NAMALWA (cell line): ENCODE results near the gene RHBDD3.
"Not testable (repeated sequence)": the region's sequence is repeated elsewhere in the genome, so short reads cannot be mapped to it uniquely, and the experiment has no call there.

Source experiments
- DNase-seq: peaks from one replicate; pipeline ENCODE4 v3.0.0-alpha.2; 2015; ENCODE audit warnings: low spot score

The RHBDD3 gene

DNA sequence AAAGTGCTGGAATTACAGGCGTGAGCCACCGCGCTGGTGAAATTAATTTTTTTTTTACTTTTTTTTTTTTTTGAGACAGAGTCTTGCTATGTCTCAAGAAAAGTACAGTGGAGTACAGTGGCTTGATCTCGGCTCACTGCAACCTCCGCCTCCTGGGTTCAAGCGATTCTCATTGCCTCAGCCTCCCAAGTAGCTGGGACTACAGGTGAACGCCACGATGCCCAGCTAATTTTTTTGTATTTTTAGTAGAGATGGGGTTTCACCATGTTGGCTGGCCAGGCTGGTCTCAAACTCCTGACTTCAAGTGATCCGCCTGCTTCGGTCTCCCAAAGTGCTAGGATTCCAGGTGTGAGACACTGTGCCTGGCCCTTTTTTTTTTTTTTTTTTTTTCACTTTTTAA lies 19.9 kb downstream of the RHBDD3 start:
- not testable (repeated sequence) for DNase-seq

DNA sequence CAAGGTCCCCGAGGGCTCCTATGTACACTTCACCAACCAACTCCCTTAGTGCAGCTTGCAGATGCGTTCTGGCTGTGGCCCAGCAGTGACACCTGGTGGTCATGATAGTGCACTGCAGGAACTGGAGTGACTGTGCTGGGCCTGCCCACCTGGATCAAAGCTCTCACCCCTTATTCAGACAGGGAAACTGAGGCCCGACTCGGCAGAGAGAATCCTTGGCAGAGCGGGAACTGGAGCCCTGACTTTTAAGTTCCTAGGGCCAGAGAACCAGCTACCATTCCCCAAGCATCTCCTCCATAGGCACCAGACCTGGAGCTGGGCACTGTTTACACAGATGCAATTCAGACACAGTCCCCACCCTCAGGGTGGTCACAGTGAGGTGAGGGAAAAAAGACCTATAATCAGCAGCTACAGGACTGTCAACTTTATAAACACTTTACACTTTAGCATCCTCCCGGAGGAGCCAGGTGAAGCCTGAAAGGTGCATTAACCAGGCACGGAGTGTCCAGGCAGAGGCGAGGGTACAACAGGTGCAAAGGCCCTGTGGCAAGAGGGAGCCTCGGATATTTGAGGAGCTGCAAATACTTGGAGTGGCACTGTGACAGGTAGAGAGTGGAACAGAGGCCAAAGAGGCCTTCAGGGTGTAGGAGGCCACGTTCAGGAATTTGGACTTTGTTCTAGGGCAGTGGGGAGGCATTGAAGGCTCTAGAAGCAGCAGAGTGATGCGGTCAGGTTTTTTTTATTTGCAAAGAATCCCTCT lies 22.0 kb downstream of the RHBDD3 start:
- DNase-seq, result peak; percentile 78

DNA sequence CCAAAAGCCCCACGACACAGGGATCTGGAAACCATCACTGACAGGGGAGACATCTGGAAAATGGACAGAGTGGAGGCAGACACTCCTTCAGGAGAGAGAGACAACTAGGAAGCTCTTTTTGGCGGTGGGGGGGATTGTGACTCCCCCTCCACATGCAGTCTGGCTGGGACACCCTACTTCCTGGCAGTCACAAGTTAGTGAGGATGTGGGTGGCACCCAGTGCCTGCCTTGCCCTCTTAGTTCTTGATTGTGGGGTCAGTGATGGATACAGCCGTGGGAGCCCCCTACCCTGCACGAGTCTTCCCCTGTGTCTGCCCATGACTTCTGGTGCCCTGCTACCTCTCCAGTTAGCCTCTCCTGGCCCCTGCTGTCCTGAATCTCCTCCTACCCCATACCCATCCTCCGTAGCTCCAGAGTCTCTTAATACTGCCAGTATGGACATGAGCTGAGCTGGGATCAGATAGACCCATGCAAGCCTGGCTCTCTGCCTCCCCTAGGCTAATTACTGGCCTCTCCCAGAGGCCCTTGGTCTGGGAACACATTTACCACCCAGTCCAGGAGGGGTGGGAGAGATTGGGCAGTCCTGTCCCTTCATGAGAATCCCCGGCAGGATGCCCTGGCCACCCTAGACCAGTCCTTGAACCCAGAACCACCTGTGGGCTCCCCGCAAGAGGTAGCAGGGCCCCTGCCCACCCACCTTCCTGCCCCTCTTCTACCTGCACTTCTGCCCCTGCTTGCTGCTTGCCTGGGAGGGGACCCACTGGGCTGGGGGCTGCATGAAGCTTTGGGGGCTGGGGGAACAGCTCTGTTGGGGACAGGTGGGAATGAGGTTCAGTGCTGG lies 22.8 kb downstream of the RHBDD3 start:
- no peak for DNase-seq

DNA sequence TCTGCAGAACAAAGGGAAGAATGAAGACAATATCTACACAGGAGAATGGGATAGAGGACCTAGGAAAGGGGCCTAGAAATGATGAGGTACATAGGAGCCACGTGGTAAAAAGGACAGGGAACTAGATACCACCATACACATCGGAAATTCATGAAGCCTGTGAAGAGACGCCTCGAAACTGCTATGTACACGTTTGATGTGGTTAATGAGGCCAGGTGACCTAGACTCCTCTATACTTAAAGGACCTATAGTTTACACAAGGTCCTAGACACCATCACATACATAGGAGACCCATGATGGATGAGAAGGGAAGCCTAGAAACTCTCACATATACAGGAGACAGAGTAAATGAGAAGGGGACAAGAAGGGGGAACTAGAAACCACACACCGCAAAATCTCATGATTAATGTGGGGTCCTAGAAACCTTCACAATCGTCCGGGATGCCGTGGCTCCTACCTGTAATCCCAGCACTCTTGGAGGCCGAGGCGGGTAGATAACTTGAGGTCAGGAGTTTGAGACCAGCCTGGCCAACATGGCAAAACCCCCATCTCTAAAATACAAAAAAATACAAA lies 23.8 kb downstream of the RHBDD3 start:
- DNase-seq, result no peak

DNA sequence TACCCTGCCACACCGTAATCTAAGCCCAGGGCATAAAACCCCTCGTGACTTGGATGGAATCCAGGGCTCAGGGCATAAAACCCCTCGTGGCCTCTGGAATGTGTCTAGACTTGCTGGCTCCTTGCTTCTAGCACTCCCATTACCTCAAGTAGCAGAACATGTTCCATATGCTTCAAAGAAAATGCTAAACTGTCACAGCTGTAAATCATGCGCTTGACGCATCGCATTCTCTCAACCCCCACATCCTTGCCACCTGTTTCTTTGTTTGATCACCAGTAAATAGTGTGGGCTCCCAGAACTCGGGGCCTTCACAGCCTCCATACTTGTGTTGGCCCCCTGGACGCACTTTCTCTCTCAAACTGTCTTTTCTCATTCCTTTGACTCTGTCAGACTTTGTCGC lies 27.3 kb downstream of the RHBDD3 start:
- DNase-seq, result not testable (repeated sequence)

DNA sequence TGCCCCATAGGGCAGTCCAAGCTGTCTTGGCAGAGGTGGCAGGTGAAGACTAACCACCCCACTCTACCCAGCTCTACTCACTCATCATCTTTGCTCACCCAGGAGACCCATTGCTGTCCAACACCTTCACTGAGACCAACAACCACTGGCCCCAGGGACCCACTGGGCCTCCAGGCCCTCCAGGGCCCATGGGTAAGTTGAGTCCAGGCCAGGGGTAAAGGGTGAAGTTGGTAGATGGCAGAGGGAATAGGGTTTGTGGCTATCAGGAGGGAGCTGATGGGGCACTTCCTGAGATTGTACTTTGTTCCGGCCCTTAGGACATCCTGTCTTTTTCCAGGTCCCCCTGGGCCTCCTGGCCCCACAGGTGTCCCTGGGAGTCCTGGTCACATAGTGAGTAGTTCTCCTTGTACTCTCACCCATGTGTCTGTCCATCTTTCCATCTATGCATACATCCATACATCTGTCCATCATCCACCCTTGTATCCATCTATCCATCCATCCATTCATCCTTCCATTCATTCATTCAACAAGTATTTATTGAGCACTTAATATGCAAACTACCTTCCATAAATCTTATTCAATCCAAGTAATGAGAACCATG lies 34.4 kb downstream of the RHBDD3 start:
- no peak for DNase-seq

DNA sequence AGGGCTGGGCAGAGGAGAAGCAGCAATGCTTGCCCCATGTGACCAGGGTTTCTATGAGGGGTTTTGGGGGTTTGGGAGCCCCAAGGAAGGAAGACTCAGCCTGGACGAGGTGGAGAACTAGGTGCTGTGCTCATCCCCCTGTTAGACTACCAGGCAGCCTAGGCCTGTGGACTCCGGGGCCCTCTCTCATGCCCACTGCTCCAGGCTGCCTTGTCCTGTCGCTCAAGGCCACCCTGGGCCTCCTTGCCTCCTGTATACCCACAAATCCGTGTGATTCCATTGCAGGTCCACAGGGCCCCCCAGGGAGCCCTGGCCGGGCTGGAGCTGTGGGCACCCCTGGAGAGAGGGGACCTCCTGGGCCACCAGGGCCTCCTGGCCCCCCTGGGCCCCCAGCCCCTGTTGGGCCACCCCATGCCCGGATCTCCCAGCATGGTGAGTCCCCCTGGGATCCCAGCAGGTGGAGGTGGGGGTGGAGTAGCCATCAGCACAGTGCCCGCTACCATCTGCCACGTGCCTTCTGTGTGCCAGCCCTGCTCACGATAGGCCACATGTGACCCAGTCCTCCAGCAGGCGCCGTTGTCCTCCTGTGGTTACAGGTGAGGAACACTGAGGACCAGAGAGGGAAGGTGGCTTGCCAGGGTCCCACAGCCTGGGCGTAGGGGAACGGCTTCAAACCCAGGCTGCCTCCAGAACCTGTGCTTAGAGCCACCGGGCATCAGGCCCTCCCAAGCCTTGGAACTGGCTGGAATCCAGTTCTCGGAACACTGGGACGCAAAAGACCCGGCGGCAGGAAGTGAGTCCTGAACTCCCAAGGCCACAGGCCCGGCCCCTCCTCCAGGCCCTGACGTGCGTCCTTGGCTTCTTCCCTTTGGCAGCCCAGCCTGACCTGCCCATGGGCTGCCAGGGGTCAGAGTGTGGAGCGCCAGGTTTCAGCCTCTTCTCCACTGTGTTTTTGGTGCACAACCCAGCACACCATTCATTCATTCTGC lies 35.5 kb downstream of the RHBDD3 start:
- DNase-seq, result no peak

DNA sequence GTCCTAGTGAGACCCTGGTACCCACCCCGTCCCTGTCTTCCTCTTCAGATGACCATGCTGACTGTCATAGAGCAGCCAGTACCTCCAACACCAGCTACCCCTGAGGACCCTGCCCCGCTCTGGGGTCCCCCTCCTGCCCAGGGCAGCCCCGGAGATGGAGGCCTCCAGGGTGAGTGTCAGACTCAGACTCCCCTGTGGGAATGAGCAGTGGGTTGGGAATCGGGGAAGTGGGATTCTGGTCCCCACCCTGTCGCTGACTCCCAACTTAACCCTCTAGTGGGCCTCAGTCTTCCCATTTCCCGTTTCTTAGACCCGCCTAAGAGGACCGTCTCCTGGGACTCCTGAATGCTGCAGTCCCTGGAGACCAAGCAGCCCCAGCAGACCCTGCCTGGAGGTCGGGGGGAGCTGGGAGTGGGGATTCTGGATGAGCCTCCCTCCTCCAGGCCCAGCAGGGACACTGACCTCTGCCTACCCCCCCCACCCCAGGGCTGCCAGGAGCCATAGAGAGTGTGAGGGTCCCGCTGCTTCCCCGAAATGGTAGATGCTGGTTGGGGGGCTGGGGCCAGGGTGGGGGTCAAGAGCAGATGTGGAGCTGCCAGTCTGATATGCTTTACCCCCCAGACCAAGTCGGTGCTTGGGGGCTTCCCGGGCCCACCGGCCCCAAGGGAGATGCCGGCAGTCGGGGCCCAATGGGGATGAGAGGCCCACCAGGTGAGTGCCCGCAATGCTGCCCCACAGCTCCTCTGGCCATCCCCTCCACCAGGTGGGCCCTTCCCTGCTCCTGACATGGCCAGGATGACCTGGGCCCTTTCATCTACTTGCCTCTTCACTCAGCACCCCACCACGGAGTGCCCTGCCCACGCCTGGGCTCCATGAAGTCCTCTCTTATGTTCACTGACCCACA lies 36.6 kb downstream of the RHBDD3 start:
- no peak for DNase-seq

DNA sequence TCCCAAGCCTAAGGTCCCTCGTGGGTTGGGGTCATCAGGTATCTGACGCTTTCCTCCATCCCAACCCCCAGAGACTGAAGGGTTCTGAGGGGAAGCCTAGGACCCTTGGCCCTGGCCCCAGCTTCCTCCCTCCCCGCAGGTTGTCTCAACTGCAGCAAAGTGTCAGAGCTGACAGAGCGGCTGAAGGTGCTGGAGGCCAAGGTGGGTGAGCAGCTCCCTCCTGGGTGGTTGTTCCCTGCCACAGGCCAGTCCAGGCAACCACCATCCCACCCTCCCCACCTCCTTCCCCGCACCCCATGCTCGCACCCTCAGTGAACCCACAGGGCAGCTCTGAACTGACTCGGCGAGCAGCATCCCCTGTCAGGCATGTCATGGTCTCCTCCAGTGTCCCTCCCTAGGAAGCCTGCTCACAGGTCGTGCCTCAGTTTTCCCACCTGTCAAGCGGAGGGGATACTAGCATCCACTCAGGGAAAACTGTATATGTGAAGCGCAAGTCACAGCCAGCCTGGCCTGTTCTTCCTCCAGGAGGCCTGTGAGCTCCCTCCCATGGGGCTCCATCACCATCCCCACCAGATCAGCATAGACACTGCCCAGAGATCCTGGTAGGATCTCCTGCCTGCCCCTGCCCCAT lies 41.3 kb downstream of the RHBDD3 start:
- no peak for DNase-seq

DNA sequence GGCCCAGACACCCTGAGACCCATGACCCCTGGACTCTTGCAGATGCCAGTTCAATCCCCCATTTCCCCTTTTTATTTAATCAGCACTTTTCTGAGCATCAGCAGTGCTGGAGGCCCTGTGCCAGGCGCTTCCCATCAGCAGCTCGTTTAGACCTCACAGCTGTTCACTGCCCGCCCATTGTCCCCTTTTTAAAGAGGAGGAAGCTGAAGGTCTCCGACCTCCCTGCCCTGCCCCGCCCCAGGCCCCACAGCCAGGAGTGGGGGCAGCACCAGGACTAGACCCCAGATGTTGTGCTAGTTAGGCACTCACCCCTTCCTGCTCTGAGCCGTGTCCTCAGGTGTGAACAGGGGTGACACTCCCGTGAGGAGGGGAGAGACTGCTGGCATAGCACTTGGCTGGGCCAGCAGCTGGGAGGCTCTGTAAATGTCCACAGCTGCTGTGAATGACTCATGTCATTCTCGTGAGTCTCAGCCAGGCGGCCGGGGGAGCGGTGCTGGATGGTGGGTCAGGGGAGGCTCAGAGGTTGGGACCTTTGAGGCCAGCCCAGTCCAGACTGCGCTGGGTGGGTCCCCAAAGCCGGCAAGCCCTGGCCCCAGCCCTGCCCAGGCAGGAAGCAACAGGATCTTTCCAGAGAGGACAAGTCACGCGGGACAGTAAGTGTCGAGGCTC lies 42.2 kb downstream of the RHBDD3 start:
- no peak for DNase-seq

DNA sequence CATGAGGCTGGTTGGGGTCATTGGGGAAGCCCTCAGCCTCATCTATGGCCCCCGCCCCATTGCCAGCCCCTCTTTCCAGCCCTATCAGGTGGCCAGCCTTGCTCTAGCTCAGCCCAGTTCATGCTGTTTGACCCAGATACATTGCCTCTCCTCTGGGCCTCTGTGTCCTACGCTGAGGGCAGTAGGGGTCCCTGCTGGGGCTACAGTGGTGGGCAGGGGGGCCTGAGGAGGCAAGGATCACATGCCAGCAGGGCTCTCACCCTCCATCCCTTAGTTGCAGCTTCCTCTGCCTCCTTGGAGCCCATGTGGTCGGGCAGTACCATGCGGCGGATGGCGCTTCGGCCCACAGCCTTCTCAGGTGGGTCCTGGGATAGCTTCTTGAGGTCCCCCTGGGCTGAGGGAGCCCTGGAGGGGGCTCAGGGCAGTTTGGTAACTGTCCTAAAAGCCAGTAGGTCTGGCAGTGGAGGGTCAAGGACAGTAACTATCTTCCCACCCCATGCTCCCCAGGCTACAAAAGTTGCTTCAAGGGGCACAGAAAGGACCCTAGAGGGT lies 42.8 kb downstream of the RHBDD3 start:
- DNase-seq, result no peak

DNA sequence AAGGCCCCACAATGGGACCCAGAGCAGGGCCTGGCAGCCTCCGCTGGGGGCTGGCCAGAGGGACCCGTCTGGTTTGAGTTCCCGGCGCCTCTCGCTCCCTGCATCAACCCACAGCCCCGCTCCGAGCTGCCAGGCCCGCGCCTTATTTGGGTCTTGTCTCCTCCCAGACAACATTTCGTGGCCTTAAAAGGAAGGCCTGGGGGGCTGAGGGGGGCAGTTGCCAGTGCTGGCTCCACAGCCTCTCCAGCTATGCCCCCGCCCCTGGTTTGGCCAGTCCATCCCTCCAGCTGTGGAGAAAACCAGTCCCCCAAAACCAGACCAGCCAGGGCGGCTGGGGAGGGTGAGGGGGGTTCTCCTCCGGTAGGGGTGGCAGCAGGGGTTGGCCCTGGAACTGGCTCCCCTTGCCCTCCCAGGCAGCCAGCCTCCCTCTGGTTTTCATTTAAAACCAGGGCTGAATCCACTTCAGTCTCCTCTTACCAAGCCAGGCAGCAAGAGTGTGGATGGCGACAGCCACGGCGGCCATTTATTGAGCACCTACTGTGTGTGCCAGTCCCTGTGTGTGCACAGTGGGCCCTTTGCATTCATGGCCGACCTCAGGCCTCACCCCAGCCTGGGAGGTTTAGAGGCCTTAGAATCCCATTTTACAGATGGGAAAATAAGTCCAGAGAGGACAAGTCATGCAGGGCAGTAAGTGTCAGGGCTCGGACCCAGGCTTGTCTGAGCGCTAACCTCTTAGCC lies 43.5 kb downstream of the RHBDD3 start:
- no peak for DNase-seq

DNA sequence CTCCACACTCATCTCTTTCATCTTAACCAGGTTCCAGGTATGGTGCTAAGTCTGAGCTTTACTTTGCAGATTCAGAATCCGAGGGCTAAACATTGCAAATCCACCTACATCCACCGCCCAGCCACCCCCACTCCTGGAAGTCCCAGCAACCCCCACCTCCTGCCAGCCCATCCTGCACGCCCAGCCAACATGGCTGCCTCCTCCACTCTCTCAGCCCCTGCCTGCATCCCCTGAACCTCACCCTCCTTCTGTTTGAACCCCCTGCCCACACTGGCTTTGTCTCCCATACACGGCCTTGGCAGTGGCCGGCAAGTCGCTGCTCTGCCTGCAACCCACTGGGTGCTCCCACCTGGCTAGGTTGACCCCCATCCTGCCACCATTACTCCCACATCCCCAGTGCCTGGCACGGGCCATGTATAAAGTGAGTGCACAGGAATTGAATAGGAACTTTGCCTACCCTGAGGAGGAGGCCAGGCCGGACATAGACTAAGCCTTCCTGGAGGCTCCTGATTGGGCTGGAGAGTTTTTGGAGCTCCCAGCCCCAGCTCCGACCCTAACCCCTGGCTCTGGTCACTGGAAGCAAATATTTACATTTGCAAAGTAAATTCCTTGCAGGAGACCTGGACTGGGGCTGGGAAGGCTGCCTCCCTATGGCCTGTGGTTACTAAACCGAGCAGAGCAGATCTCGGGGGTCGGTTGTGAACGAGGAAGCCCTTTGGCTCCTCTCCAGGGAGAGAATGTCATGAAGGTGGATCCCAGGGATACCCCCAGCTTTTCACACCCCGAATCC lies 47.7 kb downstream of the RHBDD3 start:
- DNase-seq, result no peak

DNA sequence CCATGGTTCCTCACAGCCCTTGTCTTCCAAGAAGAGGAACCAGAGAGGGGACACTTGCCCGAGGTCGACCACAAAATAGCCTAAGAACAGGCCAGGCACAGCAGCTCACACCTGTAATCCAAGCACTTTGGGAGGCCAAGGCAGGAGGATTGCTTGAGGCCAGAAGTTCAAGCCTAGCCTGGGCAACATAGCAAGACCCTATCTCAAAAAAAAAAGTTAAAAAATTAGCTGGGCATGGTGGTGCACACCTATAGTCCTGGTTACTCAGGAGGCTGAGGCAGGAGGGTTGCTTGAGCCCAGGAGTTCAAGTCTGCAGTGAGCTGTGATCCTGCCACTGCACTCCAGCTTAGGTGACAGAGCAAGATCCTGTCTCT lies 48.4 kb downstream of the RHBDD3 start:
- DNase-seq, result not testable (repeated sequence)

DNA sequence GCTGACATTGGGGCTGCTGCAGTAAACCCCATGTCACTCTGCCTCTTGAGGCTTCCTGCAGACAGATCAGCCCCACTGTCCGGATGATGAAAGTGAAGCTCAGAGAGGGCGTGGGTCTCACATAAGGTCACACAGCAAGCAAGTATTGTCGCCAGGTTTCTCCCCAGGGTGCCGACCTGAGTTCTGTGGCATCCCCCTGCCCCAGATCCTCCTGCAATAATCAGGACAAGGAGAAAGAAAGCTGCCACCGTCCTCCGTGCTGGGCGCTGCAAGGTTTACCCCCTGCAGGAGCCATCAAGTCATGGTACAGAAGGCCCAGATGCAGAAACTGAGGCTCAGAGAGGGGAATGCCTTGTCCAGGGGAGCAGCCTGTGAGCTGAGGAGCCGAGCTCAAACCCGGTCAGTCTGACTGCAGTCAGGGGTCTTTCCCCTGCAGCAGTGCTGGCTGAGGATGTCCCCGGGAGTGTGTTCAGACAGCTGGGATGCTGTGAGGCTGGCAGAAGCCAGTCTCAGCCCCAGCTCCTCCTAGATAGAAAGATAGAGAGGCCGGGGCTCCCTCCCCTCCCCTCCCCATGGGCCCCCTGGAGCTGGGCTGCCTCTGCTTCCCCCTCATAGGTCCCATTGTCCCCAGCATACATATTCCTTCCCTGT lies 48.9 kb downstream of the RHBDD3 start:
- DNase-seq, result no peak

DNA sequence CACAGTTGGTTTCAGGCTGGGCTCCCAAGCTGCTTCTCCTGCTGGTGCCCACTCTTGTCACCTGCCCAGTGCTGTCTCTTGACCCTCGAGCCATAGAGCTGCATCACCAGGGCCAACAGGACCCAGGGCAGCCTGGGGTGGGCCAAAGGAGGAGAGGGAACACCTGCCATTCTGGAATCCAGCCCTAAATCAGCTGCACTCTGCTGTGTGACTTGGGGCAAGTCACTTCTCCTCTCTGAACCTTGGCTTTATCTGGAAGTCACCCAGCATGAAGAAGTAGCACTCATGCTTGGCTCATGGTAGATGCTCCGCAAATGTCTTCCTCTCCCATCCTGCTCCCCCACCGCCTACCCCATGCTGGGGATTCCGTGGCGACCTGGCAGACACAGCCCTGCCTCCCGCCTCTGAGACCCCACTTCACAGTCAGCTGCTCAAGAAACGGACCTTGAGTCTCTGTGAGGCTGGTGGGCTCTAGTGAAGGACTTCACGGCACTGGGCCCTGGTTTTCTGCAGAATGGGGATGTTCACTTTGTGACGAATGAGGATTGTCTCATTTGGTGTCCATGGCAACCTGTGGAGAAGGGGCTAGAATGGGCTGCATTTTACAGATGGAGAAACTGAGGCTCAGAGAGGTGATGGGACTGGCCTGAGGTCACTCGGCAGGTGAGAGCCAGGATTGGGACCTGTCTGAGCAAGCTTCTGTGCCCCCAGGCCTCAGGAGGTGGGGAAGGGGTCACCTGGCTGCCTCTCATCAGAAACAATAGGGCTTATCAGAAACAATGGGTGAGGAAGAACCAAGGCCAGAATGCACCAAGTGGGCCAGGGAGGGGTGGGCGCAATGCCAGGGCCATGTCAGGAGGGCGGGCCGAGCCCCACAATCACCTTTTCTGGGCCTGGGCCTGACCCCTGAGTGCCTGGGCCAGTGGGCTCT lies 49.7 kb downstream of the RHBDD3 start:
- no peak for DNase-seq
